ENCODE results near the gene HAND1.

Gene HAND1

GRCh38 chr5:154442801-154443200 is 35.2 kb downstream of the HAND1 start:
- DNase-seq = no peak
- no peak overlapping the region for H3K4me3 Mint-ChIP-seq
- no peaks in the 10 kb centered on the region for H3K9me3 Mint-ChIP-seq
- no peaks in the 10 kb centered on the region for H3K27me3 Mint-ChIP-seq
- peaks cover 26% of the 10 kb centered on the region for H3K4me1 Mint-ChIP-seq
- no peak overlapping the region for H3K27ac Mint-ChIP-seq
- peaks cover 39% of the 10 kb centered on the region for H3K36me3 Mint-ChIP-seq (ENCODE audit: low read depth)
- no peak for ATAC-seq

- Mint-ChIP-seq H3K36me3 (ENCODE audit: low read depth) (peaks cover 56% of the 10 kb centered on the region), H3K4me1 (peaks cover 17% of the 10 kb centered on the region), H3K9me3 (no peaks in the 10 kb centered on the region)
Observed at GRCh38 chr5:154440540-154440939, 37.5 kb downstream of the HAND1 start.

DNA sequence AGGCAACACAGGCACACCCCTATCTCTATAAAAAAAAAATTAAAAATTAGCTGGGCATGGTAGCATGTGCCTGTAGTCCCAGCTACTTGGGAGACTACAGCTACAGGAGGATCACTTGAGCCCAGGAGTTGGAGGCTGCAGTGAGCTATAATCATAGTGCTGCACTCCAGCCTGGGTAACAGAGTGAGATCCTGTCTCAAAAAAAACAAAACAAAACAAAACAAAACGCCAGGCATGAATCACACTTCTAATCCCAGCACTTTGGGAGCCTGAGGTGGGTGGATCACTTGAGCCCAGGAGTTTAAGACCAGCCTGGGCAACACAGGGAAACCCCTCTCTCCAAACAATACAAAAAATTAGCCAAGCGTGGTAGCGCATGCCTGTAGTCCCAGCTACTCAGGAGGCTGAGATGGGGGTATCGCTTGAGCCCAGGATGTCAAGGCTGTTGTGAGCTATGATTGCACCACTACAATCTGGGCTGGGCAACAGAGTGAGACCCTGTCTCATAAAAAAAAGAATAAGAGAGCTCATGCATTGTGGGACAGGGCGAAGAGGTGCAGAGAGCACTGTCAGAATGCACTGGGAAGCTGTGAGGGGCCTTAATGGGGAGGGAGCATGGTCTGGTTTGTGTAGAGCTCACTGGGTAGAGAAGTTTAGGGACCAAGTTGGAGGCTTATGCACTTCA is 40.6 kb downstream of the HAND1 start:
- H3K27ac Mint-ChIP-seq = no peak overlapping the region
- H3K36me3 Mint-ChIP-seq (ENCODE audit: low read depth) = peaks cover 66% of the 10 kb centered on the region
- no peak overlapping the region for H3K4me3 Mint-ChIP-seq
- H3K27me3 Mint-ChIP-seq = no peaks in the 10 kb centered on the region
- DNase-seq (no peak), ATAC-seq (no peak)
- no peaks in the 10 kb centered on the region for H3K9me3 Mint-ChIP-seq
- peaks cover 3% of the 10 kb centered on the region for H3K4me1 Mint-ChIP-seq

More at GRCh38 chr5:154440540-154440939, 37.5 kb downstream of the HAND1 start:
- DNase-seq = no peak
- Mint-ChIP-seq H3K27ac (no peak overlapping the region), H3K4me3 (no peak overlapping the region), H3K27me3 (no peaks in the 10 kb centered on the region)
- no peak for ATAC-seq

DNA sequence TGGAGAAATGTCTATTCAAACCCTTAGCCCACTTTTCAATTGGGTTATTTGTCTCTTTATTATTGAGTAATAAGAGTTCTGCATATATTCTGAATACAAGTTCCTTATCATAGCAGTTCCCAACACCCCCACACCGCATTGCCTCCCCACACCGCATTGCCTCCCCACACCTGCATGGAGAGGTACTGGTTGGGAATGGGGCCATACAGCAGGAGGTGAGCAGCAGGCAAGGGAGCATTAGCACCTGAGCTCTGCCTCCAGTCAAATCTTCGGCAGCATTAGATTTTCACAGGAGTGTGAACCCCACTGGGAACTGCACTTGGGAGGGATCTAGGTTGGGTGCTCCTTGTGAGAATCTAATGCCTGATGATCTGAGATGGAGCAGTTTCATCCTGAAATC is 42.8 kb downstream of the HAND1 start:
- peaks cover 45% of the 10 kb centered on the region for H3K36me3 Mint-ChIP-seq (ENCODE audit: low read depth)
- ATAC-seq (no peak), DNase-seq (no peak)
- H3K4me3 Mint-ChIP-seq = no peak overlapping the region
- H3K27me3 Mint-ChIP-seq = no peaks in the 10 kb centered on the region
- H3K9me3 Mint-ChIP-seq = no peaks in the 10 kb centered on the region
- H3K27ac Mint-ChIP-seq = no peak overlapping the region
- H3K4me1 Mint-ChIP-seq = no peaks in the 10 kb centered on the region

DNA sequence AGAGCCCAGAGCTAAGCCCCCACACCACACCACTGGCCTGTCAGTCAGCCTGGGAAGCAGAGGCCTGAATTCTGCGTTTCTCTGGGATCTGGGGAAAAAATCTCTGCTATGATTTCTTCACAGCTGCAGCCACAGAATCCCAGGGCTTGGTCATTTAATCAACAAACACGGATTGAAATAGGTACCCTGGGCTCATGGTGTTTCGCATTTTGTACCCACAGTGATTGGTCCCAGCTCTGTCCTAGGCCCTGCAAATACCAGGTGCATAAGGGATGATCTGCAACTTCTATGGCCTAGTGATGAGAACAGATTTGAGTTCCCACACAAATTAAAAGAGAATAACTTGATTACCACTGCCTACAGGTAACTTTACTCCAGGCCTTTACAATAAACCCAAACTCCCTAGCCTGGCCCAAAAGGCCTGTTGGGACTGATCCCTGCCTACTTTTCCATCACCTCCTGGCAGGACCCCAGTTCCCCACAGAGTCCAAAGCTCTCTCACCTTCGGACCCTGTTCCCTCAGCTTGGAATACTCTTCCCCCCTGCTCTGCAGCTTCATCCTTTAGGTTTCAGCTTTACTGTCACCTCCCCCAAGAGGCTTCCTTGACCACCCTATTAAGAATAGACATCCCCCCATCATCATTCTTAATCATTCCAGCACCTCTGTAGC is 46.9 kb downstream of the HAND1 start:
- Mint-ChIP-seq H3K9me3 (no peaks in the 10 kb centered on the region), H3K36me3 (ENCODE audit: low read depth) (peaks cover 22% of the 10 kb centered on the region), H3K4me1 (no peaks in the 10 kb centered on the region), H3K27ac (no peak overlapping the region), H3K4me3 (no peak overlapping the region), H3K27me3 (no peaks in the 10 kb centered on the region)
- ATAC-seq (no peak), DNase-seq (no peak)

GRCh38 chr5:154430466-154430865 is 47.6 kb downstream of the HAND1 start:
- no peaks in the 10 kb centered on the region for H3K27me3 Mint-ChIP-seq
- DNase-seq (no peak), ATAC-seq (no peak)
- H3K36me3 Mint-ChIP-seq (ENCODE audit: low read depth) = peaks cover 16% of the 10 kb centered on the region
- H3K9me3 Mint-ChIP-seq = no peaks in the 10 kb centered on the region
- H3K4me1 Mint-ChIP-seq = no peaks in the 10 kb centered on the region
- no peak overlapping the region for H3K4me3 Mint-ChIP-seq
- no peak overlapping the region for H3K27ac Mint-ChIP-seq

GRCh38 chr5:154429341-154429740 is 48.7 kb downstream of the HAND1 start:
- Mint-ChIP-seq H3K27me3 (no peaks in the 10 kb centered on the region), H3K4me1 (no peaks in the 10 kb centered on the region), H3K36me3 (ENCODE audit: low read depth) (peaks cover 11% of the 10 kb centered on the region), H3K4me3 (no peak overlapping the region), H3K27ac (no peak overlapping the region), H3K9me3 (no peaks in the 10 kb centered on the region)
- DNase-seq = no peak
- ATAC-seq = no peak

DNA sequence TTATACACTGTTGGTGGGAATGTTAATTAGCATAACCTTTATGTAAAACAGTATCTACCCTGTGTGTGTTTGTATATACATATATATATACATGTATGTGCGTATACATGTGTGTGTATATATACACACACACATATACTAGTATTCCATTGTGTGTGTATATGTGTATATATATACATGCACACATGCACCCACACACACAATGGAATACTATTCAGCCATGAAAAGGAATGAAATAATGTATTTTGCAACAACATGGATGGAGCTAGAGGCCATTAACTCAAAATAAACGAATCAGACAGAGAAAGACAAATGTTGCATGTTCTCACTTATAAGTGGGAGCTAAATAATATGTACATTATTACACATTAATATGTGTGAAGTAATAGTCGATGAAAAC is 49.8 kb downstream of the HAND1 start:
- no peak overlapping the region for H3K4me3 Mint-ChIP-seq
- peaks cover 12% of the 10 kb centered on the region for H3K36me3 Mint-ChIP-seq (ENCODE audit: low read depth)
- peaks cover 6% of the 10 kb centered on the region for H3K9me3 Mint-ChIP-seq
- H3K4me1 Mint-ChIP-seq = no peaks in the 10 kb centered on the region
- DNase-seq (no peak), ATAC-seq (no peak)
- no peaks in the 10 kb centered on the region for H3K27me3 Mint-ChIP-seq
- no peak overlapping the region for H3K27ac Mint-ChIP-seq

Measured in activated naive CD8-positive, alpha-beta T cell treated with anti-CD3 and anti-CD28 coated beads, Interleukin-2, amount 50 U/mL, for 24 hours (primary cell).